ENCODE results near the gene RPL36A. TPM values are rescaled to one million over a fixed set of nuclear protein-coding genes. Genes with fewer than 3 reads are reported as not detected.

The RPL36A gene
- total and polyA plus RNA-seq, 10 of the 15 experiments (the other 5 are each of a cell fraction or from before 2014, with no cell fraction given) = 425 to 4,528 (median 3,270) TPM

DNA sequence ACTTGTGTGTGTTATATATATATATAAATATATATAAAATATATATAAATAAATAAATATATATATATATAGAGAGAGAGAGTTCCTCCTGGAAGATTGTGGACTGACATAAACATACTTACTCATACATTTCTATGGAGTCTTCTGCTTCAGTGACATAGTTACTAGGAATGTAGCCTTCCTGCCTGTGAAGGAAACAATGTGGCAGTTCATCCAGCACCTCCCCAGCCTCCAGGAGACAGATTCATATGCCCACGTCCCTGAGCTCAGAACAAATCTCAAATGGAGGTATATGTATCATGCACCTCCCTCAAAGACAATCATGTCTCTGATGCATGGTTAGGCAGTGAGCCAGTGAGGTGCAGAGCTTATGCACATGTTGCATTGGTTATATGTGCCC is 30.8 kb upstream of the RPL36A start (continued):
- TF ChIP-seq JUNB (IDR thresholded peaks at IDR 0.05) (no peak), MTA2 (IDR thresholded peaks at IDR 0.05; ENCODE audit: low read depth) (no peak), NFXL1 (IDR thresholded peaks at IDR 0.05; ENCODE audit: borderline replicate concordance) (no peak), YBX1 (IDR thresholded peaks at IDR 0.05) (no peak), RCOR1 (conservative IDR thresholded peaks at IDR 0.05; ENCODE audit: low read depth, low read length) (no peak), EP300 (IDR thresholded peaks at IDR 0.05; ENCODE audit: borderline replicate concordance in 1 of 2, control insufficient read depth in 1 of 2, low read depth in 2 of 2, low read length in 2 of 2) (no peak)

DNA sequence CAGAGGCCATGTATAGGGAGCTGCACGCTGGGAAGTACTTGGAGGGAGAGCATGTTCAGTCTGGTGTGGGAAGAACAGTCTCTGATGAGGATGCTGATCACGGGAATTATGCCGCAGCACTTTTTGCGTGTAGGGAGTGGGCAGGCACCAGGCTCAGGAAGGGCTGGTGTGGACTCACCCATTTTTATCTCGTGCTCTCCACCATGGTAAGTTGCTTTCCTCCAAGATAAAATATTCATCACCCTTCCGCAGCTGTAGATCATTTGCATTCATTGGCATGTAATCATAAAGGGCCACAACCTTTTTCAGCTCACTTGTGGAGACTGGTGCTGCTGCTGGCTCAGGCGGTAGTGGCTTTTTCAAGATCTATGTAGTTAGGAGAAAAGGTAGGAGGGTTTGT is 30.4 kb upstream of the RPL36A start:
- no peaks in the 10 kb centered on the region for H3K27me3 ChIP-seq (replicated peaks in 1 of 2; ENCODE audit: control insufficient read depth in 2 of 2, insufficient read depth in 2 of 2, low read length in 1 of 2)
- RAD21 ChIA-PET (ENCODE audit: unreplicated experiment) = no interaction called here
- no peak overlapping the region for H2AFZ ChIP-seq (ENCODE audit: control insufficient read depth, low read depth, low read length)
- ATAC-seq (no peak), DNase-seq (ENCODE audit: low read depth, low spot score) (no peak), FAIRE-seq (no peak)
- no peaks in the 10 kb centered on the region for H4K20me1 ChIP-seq (ENCODE audit: control insufficient read depth, insufficient read depth)
- intact Hi-C loops (cut with micrococcal nuclease; ENCODE audit: unreplicated experiment) = no loop called here
- SMC1A ChIA-PET (ENCODE audit: uncharacterized antibody, unreplicated experiment) = no interaction called here
- CTCF ChIA-PET = no interaction called here
- H3K4me1 ChIP-seq (ENCODE audit: control insufficient read depth, insufficient read depth, low read length) = no peaks in the 10 kb centered on the region
- H3K36me3 ChIP-seq (ENCODE audit: control insufficient read depth in 2 of 2, insufficient read depth in 2 of 2, low read length in 1 of 2) = peaks cover 8 to 15% of the 10 kb centered on the region in 2 experiments
- POLR2A ChIA-PET = interaction anchor here (0.5 to 0.6 kb wide), 2 partner anchors 11 to 213 kb away, joined by 3 read pairs; partner anchors contain the start of gene TIMM8A
- BruUV-seq (replicated peaks) = no TSS peak
- in situ Hi-C loops (cut with MboI) = no loop called here
- TF ChIP-seq SUZ12 (IDR thresholded peaks at IDR 0.05; ENCODE audit: unreplicated experiment) (no peak), PAX5 (IDR thresholded peaks at IDR 0.05; ENCODE audit: borderline replicate concordance, low read depth, low read length) (no peak), RAD21 (IDR thresholded peaks at IDR 0.05; ENCODE audit: insufficient read depth, low read depth, low read length) (no peak), NBN (IDR thresholded peaks at IDR 0.05) (no peak), YY1 (IDR thresholded peaks at IDR 0.05; ENCODE audit: low read depth, low read length) (no peak), EED (IDR thresholded peaks at IDR 0.05; ENCODE audit: low read depth) (no peak), SMAD1 (IDR thresholded peaks at IDR 0.05; ENCODE audit: low read depth, partially characterized antibody) (no peak), RUNX3 (IDR thresholded peaks at IDR 0.05; ENCODE audit: low read length) (no peak), CREB1 (IDR thresholded peaks at IDR 0.05; ENCODE audit: low read depth) (no peak)
- TF ChIP-seq, protein P1, sequence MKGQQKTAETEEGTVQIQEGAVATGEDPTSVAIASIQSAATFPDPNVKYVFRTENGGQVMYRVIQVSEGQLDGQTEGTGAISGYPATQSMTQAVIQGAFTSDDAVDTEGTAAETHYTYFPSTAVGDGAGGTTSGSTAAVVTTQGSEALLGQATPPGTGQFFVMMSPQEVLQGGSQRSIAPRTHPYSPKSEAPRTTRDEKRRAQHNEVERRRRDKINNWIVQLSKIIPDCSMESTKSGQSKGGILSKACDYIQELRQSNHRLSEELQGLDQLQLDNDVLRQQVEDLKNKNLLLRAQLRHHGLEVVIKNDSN (IDR thresholded peaks at IDR 0.05; ENCODE audit: borderline replicate concordance, extremely low read length, insufficient read depth, low read depth, low read length) = no peak
- TF ChIP-seq, protein P2, sequence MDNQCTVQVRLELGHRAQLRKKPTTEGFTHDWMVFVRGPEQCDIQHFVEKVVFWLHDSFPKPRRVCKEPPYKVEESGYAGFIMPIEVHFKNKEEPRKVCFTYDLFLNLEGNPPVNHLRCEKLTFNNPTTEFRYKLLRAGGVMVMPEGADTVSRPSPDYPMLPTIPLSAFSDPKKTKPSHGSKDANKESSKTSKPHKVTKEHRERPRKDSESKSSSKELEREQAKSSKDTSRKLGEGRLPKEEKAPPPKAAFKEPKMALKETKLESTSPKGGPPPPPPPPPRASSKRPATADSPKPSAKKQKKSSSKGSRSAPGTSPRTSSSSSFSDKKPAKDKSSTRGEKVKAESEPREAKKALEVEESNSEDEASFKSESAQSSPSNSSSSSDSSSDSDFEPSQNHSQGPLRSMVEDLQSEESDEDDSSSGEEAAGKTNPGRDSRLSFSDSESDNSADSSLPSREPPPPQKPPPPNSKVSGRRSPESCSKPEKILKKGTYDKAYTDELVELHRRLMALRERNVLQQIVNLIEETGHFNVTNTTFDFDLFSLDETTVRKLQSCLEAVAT (IDR thresholded peaks at IDR 0.05) = no peak
- TF ChIP-seq, protein P3, sequence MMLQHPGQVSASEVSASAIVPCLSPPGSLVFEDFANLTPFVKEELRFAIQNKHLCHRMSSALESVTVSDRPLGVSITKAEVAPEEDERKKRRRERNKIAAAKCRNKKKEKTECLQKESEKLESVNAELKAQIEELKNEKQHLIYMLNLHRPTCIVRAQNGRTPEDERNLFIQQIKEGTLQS (IDR thresholded peaks at IDR 0.05; ENCODE audit: borderline replicate concordance, extremely low read depth, low read depth, low read length) = no peak
- WGBS (ENCODE audit: insufficient coverage, insufficient replicate concordance, low lambda C conversion rate, missing lambda C conversion rate) = 68% methylated on average over 7 of the region's 7 CpGs
- no peak overlapping the region for H3K4me3 ChIP-seq
- no peak overlapping the region for H3K27ac ChIP-seq (ENCODE audit: control insufficient read depth, insufficient read depth)
- no peak overlapping the region for H3K4me2 ChIP-seq (ENCODE audit: control insufficient read depth, insufficient read depth)
- H3K9ac ChIP-seq (ENCODE audit: control insufficient read depth, insufficient read depth, low read length) = no peak overlapping the region
- H3K79me2 ChIP-seq (ENCODE audit: control insufficient read depth, insufficient read depth, low read length) = no peaks in the 10 kb centered on the region
- H3K9me3 ChIP-seq (replicated peaks; ENCODE audit: control insufficient read depth, insufficient read depth, low read length) = no peaks in the 10 kb centered on the region

Data from GM12878 (cell line).